ENCODE measurements around the gene LINC01488.

The LINC01488 gene

DNA sequence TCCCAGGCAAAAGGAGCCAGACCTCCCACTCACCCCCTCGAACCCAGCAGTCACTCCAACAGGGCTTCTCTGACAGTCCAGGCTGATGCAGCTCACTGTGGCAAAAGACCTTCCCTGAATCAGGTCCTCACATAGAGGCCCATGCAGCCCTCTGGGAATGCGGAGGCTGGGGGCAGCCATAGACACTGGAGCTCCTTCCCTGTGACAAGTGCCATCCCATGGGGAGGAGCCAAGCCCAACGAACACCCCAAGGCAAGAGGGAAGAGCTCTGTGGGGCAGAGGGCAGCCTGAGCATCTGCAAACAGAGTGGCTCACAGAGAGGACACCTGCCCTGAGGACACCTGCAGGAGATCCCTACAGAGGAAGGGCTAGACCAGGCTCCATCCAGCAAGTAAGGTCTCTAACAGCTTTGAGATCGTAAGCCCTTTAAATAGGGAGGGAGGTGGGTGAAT lies at the start of gene LINC01488:
TSS of gene LINC01488 (plus strand) at position 271 of the 452 bp plus-strand sequence.
- peak in 2 of 10 donors; percentile 1 to 24 for DNase-seq
- intact Hi-C loops (cut with DNase I): no loop called here

DNA sequence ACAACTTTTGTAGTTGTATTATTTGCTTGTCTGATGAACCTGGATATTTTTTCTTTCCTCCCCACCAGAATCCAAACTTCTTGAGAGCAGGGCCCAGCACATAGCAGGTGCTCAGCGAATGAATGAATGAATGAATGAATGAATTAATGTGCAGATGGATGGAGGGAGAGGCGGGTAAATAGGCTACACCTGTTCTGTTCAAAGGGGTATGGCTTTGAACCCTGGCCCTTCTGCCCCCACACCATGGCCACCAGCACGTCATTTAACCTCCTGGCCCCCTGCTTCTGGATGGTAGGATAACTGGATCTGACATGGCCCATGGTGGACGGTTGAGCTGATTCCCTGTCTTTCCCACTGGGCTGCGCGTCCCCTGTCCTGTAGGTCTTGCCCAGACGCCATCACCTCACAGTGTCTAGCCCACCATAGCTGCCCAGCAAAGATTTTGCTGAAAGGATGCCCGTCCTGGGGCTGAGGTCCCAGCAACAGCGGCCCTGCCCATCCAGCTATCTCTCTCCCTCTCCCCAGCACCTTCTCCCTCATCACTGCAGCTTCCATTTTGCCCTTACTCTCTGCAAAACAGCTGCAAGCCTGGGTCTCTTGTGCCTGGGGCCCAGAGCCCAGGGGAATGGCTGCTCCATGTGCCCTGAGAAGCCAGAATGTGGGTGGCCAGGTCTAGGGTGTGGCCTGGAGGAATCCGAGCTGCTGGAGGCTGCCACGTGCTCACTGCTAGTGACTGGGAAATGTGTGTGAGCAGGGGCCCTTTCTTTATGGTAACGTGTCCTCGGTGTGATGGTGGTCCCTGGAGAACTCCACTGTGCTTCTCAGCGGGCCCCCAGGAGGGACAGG lies 49.3 kb upstream of the LINC01488 start:
- DNase-seq: peak in 2 of 10 donors; percentile 51 to 57
- intact Hi-C loops (cut with DNase I): no loop called here

DNA sequence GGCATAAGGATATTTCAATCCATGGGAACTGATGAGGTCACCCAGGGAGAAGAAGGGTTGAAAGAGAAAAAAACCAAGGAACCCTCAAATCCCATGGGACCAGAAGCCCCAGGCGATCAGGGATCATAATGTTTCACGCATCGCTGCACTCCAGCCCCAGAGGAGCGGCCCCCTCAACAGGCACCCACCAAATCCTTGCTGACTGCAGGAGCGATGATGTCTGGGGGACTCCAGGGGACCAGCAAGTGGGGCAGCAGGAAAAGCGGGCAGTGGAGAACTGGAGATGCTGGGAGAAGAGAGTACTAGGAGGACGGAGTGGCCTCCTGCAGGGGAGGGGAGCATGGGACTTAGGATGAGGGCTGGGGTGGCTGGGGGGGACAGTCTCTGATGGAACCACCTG lies 47.7 kb upstream of the LINC01488 start:
- peak in 2 of 10 donors; percentile 63 to 70 for DNase-seq

DNA sequence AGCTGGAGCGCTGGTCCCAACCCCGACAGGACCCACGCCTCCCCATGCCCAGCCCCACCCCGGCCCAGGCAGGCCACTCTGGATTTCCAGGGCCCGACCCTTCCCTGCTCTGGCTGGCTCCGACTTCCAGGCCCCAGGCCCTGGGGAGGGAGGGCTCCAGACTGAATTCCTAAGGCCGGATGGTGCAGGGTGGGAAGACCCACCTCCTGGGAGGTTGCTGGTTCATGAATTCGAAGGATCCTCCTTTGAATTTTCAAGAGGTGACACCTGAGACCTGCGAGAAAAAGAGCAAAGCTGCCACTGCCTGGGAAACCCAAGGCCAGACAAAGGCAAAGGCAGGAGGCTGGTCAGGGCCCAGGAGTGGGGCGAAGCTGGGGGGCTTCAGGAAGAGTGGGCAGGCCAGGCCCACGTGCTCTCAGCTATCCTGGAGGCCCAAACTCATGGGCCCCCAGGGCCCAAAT lies 47.0 kb upstream of the LINC01488 start:
- peak in 2 of 10 donors; percentile 9 to 75 for DNase-seq
- intact Hi-C loops (cut with DNase I): no loop called here

More for the DNA sequence above, 47.7 kb upstream of the LINC01488 start:
- intact Hi-C loops (cut with DNase I): no loop called here

DNA sequence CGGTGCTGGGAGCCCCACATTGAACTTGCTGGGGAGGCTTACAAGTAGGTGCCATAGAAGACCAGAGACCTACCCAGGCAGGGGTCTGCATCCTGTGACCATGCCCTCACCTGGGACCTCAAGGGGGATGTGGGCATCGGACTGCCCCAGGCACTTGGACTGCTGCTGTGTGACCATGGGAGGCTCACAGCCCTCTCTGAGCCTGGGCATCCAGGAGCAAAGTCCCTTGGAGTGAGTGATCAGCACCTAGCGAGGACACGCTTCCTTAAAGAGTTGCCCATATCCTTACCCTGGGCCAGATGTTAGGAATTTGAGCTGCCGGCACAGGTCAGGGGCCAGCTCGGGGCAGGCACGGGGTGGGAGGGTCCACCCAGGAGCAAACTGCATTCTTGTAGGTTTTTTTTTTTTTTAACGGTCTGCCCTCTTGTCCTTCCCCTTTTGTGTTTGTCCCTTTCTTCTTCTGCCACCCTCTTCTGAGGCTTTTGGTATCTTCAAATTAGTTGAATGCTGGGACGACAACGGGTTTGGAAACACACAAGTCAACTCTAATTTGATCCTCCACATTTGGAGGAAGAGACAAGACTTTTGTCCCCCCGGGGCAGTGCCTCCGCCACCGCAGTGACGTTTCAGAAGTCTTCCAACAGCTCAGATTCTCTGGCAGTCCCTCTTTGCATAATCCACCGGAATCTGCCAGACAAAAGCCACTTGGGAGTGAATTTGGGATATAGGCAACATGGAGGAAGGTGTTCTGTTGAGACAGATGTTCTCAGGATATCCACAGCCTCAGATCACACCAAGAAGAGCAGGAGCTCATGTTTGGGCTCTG lies 46.1 kb upstream of the LINC01488 start:
- peak in 2 of 10 donors; percentile 48 to 77 for DNase-seq
- intact Hi-C loops (cut with DNase I): no loop called here

DNA sequence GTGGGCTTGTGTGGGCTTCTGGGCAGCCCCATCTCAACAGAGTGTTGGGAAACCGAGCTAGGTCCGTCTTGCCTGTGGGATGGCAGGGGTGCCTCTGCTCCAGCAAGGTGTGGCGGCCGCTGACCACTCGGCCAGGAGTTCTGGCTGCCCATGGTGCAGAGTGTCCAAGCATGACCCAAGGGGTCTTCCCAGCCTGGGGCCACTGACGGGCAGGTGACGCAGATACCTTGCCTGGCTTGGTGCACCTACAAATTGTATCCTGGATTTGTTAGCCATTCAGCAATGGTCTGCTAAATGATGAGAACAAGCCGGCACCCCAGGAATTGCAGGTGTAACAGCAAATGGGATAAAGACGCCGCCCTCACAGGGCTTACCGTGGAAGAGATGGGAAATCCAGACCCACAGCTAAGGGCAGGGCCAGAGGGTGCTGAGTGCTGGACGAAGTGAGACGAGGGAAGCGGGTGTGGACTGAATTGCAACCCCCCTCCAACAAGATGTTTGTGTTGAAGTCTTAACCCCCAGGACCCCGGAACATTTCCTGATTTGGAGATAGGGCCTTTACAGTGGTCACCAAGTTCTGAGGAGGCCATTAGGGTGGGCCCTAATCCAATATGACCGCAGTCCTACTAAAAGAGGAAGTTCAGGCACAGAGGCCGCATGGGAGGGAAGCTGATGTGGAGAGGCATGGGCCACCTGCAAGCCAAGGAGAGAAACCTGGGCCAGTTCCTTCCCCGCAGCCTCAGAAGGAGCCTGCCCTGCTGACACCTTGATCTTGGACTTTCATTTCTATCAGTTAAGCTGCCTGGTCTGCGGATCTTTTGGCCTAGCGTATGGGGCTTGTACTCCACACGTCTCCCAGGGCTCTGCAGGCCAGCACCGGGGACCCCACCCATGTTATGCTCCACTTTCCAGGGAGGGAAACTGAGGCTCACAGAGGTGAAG lies 45.2 kb upstream of the LINC01488 start:
- DNase-seq: peak in 2 of 10 donors; percentile 71 to 74
- intact Hi-C loops (cut with DNase I): no loop called here

DNA sequence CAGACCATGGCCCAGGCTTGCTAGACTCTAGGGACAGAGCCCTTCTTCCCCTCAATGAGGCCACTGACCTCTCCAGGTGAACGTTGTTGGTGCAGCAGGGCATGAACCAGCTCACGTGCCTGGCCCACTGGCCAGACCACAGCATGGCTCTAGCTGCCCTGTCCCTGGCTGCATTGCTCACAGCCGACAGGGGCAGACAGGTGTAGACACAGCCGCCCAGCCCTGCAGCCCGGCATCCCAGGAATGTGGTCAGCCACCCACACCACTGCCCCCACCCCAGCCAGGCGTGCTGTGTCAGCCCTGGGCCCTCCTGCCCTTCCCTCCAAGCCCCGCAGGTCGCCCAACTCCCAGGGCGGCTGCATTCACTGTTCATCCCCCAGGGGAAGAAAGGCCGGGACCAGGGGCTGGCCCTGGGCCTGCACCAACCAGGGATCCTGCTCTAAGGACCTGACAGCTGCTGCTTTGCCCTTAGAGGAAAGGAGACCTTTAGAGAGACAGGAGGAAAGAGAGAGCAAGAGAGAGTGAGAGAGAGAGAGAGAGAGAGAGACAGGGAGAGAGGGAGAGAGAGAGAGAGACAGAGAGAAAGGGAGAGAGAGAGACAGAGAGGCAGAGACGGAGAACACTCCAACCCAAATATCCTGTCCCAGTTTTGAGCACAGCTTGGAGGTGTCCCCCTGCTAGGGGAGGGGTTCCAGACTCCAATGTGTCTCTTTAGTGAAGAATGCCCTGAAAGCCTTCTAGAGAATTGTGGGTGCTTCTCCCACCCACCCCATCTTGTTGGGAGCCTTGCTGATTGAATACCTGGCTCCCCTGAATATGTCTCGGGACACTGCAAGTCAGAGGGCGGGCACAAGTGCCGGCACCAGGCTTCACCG lies 44.2 kb upstream of the LINC01488 start:
- DNase-seq: peak in 2 of 10 donors; percentile 62 to 70
- intact Hi-C loops (cut with DNase I): no loop called here

DNA sequence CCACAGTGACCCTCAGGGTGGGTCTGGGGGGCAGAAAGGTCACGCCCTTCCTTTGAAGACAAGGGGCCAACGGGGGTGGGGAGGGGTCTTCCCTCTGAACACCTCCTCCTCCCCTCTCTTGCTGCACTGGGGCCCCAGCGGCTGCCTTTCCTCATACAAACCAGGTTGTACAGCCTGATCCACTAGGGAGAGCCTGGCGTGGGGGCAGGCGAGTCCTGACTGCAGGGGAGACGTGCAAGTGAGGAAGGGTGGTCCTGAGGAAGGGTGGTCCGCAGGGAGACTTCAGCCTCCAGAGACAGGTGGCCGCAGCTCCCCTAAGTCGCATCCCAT lies 43.6 kb upstream of the LINC01488 start:
- peak in 2 of 10 donors; percentile 52 to 55 for DNase-seq
- intact Hi-C loops (cut with DNase I): no loop called here

DNA sequence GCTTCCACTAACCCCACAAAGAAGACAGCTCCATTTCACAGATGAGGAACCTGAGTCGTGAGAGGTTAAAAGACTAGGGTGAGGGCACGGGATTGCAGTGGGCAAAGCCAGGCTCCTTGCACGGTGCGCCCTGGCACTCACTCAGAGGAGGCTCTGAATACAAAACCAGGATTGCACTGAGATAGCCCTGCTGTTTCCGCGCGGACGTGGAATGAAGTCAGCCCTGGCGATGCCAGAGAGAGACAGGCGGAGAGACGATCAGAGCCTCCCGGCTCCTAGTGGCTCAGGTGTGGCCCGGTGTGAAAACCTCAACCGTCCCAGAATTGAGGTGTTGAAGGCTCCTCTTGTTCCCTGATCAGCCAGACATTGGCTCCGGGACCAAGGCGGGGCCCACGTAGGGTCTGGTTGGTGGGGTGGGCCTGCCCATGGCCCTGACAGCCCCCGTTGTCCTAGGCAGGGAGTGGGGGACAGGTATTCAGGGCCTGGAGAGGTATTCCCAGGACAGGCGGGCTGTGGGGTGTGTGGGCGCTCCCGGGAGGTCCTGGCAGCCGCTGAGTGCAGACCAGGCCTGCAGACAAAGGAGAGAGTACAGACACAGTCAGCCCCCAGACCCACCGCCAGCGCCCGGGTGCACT lies 43.1 kb upstream of the LINC01488 start:
- intact Hi-C loops (cut with DNase I): no loop called here
- DNase-seq: peak in 2 of 10 donors; percentile 66 to 73

DNA sequence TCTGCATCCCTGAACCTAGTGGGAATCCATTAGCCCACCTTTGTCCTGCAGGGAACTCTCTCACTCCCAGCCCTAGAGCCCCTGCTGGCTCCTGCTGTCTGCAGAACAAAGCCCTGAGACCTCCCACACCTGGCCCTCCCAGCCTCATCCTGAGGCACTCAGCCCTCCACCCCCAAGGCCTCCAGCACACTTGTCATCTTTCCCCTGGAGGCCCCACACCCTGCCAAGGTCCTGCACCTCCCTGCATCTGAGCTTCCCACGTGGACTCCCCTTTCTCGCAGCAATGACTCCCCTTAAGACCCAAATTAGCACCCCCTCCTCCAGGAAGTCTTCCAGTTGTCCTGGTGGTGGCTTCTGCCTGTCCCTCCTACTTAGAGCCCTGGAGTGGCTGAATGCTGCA lies 42.3 kb upstream of the LINC01488 start:
- DNase-seq: peak in 2 of 10 donors; percentile 52 to 53
- intact Hi-C loops (cut with DNase I): no loop called here

DNA sequence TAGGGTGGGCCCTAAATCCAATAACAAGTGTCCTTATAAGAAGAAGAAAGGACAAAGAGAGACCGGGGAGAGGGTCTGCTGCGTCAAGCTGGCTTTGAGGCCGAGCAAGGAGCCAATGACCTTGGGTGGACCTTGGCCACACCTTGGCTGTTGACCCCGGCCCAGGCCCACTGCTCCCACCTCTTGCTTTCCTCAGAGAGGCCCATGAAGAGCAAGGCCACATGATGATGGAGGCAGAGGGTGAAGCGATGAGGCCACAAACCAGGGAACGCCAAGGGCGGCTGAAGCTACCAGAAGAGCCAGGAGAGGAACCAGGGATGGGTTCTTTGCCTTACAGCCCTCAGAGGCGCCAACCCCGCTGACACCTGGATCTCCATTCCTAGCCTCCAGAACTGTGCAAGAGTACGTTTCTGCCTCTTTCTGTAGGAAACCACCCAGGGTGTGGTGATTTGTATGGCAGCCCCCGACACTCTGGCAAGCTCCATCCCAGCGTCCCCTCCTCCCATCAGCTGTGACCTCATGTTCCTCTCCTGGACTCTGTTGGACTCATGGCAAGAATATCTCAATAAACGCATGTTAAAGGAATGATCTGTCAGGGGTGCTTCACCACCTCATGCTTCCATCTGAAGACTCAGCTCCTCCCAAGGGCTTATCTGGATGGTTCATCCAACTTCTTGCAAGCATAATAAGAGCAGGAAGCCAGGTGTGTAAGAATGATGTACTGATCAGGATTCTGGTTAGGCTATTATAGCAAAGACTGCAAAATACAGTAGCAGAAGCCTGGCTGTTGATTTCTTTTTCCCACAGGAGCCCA lies 41.6 kb upstream of the LINC01488 start:
- DNase-seq: peak in 2 of 10 donors; percentile 34 to 59
- intact Hi-C loops (cut with DNase I): loop anchor here (5.0 kb wide), 1 partner anchor 202 kb away; the partner anchor contains the start of gene CCND1

DNA sequence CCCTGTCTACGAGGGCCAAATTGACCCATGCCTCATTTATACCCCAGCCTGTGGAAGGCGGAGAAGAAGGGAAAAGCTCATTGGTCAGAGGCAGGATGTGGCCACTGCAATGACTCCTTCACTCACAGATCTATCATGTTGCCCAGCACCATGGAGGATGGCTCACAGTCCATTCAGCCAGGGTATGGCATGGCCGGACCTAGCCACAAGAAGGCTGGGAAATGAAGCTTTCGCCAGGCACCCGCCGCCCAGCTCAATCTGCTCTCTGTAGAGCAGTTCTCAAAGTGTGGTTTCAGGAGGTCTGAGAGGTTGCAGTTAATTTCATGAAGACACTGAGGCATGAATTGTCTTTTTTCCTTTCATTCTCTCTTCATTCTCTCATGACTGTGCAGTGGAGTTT lies 40.6 kb upstream of the LINC01488 start:
- peak in 2 of 10 donors; percentile 8 to 29 for DNase-seq
- intact Hi-C loops (cut with DNase I): loop anchor here (5.0 kb wide), 1 partner anchor 201 kb away; the partner anchor contains the start of gene CCND1

DNA sequence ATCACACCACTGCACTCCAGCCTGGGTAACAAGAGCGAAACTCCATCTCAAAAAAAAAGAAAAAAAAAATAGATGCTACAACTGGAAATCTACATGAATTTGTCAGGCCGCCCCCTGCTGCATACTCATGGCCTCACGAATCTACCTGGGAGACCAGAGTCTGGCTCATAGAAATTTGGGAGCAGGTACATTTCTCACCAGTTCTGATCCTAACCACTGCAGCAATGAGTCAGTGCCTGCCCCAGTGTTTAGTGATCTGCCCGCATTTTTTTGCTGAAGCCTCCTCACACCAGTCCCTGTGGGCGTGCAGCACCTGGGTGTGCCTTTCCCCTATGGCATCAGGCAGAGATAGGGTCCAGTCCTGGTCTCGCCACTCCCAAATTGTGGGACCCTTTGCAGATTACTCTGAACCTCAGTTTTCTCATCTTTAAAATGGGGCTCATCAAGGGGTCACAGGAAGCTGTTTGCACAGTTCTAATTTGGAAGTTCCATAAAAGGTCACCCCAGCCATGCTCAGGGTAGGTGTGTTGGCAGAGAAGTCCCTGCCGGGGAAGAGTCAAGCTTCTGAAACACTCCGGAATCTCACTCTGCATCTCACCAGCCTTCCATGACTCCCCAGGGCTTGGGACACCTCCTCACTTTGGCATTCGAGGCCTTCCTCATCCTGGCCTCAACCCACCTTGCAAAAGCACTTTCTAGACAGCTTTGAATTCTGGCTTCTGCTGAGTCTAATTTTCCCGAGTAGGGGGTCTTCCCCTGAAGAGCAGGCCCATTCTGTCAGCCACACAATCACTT lies 39.3 kb upstream of the LINC01488 start:
- intact Hi-C loops (cut with DNase I): loop anchor here (5.0 kb wide), 1 partner anchor 200 kb away; the partner anchor contains the start of gene CCND1
- peak in 3 of 10 donors; percentile 33 to 53 (median 41) for DNase-seq

DNA sequence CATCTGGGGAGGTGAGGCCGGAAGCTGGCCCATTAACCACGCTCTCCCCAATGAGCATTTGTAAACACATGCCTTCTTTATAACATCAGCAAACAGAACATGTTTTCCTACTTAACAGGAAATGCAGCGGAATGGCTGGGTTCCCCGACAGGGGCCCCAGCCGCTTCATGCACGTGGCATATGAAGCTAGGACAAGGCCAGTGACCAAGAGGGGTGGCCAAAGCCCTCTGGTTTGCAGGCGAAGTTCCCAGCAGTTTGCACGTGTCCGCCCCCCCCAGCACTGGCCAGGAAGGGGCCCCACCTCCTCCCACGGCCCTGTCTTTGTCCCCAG lies 38.7 kb upstream of the LINC01488 start:
- intact Hi-C loops (cut with DNase I): loop anchor here (5.0 kb wide), 1 partner anchor 200 kb away; the partner anchor contains the start of gene CCND1
- peak in 2 of 10 donors; percentile 65 to 83 for DNase-seq

DNA sequence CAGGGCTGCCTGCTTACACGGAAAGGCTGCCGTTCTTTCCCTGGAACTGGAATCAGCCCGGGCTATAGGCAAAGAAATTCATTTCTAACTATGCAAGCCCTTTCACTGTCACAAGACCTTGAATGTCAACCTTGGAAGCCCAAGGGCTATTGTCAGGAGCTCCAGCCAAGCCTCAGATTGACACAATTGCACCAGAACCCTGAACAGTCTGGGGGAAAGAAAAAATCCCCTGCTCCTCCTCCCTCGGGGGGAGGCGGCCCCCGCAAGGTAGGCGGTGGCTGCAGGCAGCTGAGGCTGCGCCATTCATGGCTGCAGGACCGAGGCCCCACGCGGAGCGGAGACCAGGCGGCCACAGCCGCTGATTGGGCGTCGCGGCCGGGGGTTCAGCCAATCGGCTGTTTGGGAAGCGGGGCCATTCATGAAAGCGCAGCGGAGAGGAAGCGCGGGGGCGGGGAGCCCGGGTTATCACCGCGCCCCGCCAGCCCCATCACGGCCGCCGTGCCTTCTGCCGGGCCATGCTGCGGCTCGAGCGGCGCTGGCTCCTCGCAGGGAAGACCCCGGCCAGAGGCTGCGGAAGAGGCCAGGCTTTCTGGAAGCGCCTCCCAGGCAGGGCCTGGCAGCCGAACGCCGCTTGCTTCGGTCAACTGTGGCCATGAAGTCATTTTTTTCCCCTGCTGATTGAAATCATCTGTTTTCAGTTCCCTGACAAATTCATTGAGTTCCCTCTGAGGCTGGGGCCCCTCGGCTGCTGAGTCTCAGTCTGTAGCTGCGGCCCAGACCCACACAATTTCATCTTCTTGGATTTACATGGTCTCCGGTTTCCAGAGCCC lies 38.1 kb upstream of the LINC01488 start:
- peak; percentile 75 to 99 (median 89) for DNase-seq
- intact Hi-C loops (cut with DNase I): loop anchor here (5.0 kb wide), 1 partner anchor 199 kb away; the partner anchor contains the start of gene CCND1

DNA sequence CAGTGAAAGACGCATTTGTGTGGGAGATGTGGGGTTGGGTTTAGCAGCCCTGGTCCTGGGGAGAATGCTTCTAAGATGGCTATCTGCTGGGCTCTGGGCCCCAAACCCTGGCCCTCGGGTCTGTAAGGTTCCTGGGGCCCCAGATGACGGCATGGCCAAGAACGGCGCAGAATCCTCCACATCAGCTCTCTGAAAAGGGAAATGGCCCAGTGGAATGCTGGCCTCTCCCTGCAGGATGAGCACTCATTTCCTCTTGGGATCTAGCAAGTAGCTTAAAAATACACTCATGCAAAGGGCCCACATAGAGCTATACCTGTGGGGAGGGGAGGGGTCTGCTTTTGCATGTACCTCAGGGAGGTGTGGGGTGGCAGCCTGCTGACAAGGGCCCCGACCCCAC lies 37.5 kb upstream of the LINC01488 start:
- peak in 1 of 10 donors; percentile 82 for DNase-seq
- intact Hi-C loops (cut with DNase I): loop anchor here (5.0 kb wide), 1 partner anchor 198 kb away; the partner anchor contains the start of gene CCND1

All from posterior cingulate gyrus (tissue), 11 donors.